HG03520 (cell line): ENCODE data around the gene PI4KA.
"Not testable (repeated sequence)": the region's sequence is repeated elsewhere in the genome, so short reads cannot be mapped to it uniquely, and the experiment has no call there.

Experiments used
- ATAC-seq: cut with Tn5 transposase; IDR thresholded peaks from one replicate; pipeline ENCODE4 v1.9.1; 2021; ENCODE audit warnings: mild to moderate bottlenecking, moderate library complexity; ENCODE audit not compliant: unreplicated experiment

The PI4KA gene

DNA sequence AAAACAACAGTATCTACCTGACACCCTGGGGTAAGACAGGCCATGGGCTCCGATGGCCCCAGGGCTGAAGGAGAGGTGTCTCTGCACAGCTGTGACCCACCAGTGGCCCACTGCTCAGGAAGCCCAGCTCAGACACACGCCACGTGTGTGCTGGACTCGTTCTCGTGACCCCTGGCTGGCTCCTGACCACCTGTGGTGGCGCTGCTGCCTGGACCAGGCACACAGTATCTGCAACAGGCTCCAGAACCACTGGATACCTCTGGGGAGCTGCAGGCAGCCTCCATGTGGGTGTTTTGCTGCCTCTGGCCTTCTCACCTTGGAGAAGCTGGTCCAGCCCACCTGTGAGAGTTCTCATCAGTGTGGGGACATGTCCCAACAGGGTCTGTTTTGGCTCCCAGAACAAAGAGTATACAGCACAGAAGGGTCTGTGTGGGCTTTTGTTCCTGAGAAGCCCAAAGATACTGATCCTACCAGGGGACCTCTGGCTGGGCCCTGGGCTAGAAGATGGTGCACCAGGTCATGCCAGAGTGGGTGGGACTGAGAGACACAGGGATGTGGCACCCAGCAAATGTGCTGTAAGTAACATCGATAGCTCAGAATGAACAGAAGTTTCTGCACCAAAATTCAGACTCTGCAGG is 106.4 kb downstream of the PI4KA start:
- ATAC-seq, result no peak

DNA sequence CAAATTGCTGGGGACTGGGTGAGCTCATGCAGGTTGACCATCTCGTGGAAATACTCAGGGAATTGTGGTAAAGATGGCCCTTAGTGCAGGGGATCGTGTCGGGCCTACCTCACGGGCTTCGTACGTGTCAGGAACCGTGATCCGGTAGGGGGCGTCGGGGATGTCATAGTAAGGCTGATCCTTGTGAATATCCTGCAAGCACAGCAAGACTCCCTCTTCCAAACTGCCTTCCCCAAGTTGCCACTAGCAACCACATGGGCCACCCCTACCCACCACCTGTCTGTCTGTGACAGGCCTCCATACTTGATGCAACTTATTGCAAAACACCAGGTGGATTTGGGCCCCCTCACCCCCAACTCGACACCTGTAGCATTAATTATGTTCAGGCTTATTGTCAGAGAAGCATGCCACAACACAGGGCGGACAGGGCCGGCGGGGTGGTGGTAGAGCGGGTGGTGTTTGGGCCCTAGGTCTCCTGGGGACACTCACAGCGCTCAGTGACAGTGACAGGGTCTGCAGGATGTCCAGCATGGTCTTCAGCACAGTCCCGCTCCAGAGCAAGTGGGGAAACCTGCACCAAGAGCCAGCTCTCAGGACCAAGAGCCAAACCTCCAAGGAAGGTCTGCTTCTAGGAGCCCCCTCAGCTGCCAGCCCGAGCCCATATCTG is 107.3 kb downstream of the PI4KA start:
- no peak for ATAC-seq

DNA sequence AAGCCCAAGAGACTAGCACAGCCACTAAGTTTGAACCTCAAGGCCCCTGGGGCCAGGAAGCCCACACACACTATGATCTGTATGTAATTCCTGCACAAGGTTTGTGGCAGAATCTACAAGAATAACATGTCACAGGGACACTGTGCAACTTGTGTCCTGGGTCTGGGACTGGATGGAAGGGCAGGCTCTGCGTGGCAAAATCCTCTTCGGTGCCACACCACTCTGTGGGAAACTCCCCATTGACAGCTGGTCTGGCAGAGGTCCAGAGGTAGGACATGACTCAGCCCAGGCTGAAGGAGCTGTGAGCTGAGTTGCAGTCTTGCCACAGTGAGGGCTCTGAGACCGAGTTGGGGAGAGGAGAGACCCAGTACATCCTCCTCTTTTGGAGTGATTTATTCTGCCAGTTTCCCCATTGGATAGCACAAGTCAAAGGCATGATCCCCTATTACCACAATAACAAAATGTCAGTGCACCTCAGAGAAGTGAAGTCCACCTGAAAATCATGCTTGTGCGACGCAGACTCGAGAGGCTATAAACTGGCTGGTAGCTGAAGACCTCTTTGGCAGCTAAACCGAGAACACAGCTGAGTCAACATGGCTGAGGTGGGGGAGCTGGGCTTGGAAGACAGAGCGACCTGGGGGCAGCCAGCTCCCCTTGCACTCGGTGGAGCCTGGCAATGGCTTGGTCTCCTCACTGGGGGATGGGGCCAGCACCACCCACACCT is 108.0 kb downstream of the PI4KA start:
- no peak for ATAC-seq

DNA sequence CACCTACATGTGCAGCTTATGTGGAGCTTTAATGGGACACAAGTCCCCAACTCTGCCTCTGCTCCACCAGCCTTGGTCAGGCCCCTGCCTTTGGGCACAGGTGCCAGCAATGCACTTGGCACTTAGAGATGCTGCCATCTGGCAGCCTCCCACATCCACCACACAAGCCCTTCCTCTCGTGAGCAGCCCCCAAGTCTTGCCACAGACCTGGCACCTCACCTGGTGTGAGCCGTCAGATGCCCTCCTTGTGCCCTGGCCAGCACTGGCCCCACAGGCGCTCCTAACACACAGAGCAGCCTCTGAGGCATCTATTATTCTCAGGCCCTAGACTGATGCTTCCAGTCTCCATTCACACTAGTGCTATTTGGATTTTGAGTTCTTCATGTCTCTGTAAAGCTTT is 109.2 kb downstream of the PI4KA start:
- ATAC-seq, result no peak

DNA sequence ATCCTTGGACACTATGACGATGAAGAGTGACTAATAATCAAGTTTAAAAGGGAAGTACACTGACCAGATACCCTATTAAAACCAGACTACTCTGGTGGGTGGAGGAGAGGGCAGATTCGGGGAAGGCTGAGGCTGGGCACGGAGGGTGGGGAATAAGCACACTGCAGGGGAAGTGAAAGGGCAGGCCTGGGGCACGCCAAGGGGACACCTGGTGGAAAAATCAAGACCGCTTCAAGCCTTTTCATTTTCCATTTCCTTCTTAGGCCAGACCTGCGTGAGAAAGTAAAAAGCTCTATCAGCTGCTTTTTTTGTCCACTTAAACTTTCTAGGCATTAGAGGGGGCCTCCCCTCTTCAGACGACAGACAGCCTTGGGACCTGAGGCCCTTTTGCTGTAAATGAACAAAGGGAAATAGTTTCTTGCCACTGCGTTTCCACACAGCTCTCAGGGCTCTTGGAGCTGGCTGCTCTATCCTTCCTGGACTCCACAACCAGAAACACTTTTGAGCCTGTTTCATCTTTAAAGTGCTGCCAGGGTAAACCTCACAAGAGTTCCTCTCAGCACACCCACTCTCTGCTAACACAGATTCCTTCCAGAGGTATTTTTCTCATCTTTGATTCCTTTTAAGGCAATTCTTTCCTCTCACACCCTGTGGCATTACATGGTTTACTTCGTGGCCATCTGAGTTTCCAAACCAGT is 109.7 kb downstream of the PI4KA start:
- ATAC-seq, result peak; percentile 70

DNA sequence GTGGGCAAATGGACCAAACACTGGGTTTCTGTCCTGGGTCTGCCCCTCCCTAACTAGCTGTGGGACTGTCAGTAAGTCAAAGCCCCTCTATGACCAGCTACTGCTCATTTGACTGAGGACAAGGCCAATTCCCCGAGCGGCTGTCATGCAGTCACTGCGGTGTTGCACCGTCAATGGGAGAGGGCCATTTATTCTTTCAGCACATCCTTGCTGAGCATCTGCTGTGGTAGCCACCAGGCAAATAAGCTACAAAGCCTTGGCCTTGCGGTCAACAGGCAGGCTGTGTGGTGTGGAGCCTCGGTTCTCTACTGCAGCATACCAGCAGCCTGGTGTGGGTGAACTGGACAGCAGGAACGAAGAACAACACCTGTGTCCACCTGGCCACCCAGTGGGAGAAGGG is 110.5 kb downstream of the PI4KA start:
- ATAC-seq, result no peak

DNA sequence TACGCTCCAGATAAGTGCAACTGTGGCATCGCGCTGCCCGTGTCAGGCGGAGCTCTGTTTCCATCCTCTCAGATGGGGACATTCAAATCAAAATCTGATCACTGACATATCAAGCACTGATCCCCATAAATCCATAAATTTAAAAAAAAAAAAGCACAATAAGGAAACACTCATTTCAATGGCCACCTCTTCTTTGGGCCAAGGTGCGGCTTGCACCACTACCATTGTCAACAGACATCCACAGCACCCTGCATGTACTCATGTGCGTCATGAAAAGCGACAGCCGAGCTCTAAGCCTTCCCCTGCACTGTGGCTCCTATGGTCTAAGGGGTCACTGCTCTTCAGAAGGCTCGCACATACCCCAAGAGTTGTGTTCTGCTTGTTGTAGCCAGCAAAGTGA is 111.4 kb downstream of the PI4KA start:
- no peak for ATAC-seq

DNA sequence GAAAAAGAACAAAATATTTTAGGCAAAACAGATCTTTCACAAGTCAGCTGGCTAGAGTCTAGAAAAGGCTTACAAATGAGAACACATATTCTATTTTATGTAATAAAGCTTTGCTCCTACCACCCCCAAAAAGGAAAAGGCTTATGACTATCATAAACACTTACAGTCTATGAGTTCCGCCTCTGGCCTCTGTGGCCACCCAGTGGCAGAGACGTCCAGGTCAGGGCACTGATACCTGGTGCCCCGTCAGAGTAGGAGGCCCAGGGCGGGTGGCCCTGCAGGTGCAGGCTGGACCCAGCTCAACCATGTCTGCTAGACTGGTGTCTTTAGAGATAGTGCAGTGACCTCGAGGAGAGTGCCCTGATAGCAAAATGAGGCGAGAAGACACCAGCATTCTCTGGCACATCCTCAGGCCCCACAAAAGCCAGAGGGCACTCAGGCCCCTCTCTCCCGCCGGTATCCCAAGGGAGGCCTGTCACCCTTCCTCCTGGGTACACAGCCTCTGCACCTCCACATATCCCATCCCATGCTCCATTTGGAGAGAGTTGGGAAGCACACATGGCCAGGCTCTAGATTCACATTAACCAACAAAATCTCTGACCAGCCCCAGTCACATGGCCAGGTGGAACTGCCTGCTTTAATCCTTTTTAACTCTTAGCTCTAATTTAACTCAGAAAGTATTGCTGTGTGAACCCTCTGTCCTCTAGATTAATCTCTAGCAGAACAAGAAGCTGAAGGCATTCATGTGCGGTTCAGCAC is 112.0 kb downstream of the PI4KA start:
- ATAC-seq, result no peak

DNA sequence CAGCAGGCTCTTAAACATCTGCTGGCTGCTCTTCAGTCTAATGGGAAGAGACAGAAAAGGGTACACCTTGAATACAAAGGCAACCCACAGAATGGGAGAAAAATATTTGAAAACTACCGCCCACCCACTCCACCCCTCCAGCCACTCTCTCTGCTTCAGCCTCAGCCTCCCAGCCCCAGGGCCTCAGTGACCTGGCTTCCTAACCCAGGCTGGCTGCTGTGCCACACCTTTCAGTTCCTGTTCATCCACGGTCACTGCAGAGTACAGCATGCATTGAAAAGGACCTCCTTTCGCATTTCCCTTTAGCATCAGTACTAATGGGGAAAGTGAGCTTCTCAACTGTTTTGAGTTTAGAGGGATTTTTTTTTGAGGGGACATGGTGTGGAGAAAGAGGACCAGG is 113.5 kb downstream of the PI4KA start:
- no peak for ATAC-seq

DNA sequence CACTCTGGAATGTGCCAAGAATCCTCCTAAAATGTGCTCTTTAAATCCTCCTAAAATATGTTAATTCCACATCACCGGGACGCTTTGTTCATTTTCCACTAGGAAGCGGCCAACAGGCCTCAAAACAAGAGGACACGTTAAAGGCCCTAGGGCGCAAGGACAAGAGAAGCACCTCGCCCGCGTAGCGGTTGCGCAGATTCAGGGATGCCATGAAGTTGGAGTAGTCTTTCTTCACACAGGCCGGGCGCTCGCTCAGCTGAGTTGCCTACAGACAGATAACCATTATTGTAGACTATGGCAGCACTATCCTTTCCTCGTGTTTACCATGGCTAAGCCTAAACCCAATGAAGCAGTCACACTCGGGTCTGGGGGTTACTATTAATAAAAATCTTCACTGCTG is 114.2 kb downstream of the PI4KA start:
- ATAC-seq, result no peak

DNA sequence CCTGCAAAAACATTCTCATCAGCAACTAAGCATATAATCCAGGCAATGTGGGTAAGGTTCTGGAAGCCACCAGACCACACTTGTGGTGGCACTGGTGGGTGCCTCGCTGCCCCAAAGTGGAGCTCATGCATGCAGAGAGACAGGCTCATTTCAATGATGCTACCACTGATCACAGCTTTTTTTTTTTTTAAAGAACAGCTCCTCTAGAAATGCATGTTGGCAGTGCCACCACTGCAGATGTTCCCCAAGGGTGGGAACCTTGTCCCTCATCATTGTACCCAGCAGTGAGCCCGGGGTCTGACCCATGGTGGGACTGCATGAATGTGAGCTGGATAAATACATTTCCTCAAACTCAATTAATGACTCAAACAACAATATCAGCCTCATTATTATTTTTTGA is 115.8 kb downstream of the PI4KA start:
- no peak for ATAC-seq

DNA sequence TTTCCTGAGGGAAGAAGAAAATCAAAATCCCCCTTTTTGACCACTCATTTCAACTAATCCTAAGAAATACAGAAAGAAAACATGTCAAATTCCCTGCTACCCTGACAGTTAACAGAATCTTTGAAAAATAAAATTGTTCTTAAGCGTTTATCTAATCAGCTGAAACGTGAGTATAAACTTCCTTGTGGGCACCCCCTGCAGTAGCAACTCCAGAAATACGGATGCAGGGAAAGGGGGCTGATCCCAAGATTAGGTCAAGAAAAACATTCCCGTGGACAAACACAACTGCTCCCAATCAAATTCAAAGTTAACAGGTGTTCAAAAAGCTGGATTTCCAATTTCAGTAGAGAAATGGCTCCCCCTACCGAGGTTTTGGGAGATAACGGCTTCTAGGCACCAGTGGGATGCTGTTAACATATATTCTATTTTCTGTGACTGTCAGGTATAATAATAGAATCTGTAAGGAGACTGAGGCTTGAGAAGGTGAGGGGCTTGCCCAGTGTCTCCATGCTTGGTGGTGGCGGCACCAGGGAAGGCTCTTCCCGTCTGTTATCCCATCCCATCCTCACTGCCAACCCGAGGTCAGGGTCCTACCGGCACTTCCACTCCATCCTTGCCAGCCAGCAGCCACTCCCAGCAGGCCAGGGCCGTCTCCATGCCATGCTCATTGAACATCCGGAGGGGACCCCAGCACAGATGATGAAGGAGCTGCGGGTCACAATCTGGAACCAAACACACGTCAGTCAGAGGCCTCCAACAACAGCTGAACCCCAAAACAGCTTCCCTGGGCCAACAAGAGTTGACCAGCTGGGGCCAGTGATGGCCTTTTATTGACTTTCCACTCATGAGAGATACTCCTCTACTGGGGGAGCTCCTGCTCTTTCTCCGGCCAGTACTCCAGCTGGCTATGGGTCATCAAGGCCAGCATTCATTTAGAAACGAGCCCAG is 116.7 kb downstream of the PI4KA start:
- no peak for ATAC-seq

DNA sequence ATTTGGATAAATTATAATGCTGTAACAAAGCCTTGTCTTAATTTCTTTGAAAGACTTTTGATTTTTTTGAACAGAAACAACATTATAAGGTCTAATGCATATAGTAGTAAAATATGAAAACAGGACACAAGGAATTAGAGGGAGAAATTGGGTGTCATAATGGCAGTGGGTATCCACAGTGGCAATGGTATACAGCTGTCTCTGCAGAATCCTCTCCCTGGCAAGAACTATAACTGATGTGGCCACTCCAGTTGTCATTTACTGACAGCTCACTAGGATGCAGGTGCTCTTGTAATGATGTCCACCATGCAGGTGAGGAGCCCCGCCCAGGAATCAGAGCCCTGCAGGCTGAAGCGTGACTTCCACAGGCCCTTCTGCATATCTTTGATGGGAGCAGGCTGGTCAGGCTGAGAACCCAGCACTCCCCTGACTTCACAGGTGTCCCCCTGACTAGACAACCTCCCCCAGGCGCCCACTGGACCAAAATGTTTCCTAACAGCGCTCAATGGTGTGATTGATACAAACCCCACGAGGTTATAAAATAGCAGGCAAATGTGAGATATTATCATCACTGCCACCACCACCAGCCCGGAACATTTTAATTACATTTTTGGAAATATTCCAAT is 117.5 kb downstream of the PI4KA start:
- no peak for ATAC-seq

DNA sequence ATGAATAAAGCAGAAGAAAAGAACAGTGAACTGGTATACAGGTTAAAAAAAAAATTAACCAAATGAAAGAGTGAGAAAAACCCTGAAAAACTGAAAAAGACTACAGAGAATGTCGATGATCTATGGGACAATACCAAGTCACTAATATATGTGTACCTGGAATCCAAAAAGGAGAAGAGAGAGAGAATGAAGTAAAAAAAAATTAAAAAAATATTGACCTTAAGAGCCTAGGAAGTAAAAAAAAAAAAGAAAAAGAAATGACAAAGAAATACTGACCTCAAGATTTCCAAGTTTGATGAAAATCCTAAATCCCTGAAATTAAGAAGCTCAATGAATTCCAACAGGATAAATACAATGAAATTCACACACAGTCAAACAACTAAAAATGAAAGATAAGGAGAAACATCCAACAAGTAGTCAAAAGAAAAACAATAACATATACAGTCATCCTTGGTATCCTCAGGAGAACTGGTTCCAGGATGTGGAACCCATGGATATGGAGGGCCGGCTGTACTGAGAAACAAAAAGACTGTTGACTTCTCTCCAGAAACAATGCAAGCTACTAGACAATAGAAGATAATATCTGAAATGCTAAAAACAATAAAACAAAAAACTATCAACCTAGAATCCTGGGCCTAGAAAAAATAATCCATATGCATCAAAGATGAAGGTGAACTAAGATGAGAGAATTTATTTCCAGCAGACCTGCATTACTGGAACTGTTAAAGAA is 118.2 kb downstream of the PI4KA start:
- ATAC-seq, result no peak

DNA sequence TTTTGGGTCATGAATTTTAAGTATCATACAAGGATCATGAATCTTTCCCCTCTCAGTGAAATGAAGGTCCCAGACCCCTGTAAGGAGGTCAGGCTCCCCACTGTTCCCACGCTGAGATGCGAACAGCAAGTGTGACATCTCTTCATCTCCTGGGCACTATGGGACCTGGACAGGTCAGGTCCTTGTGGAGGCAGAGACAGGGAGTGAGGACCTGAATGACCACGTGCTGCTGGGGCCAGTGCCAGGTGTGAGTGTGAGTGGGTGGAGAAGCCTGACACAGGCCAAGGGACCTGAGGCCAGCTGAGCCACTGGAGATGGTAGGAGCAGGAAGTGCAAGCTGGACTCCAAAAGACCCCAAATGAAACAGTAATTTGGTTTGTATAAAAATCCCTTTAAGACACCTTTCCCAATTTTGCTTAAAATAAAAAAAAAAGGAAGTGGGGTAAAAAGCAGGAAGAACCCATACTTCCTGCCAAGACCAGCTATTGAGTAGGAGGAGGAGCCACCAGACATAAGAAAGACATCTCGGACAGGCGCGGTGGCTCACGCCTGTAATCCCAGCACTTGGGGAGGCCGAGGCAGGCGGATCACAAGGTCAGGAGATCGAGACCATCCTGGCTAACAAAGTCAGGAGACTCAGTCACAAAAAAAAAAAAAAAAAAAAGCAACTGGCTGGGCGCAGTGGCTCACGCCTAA is 120.1 kb downstream of the PI4KA start:
- ATAC-seq, result no peak

DNA sequence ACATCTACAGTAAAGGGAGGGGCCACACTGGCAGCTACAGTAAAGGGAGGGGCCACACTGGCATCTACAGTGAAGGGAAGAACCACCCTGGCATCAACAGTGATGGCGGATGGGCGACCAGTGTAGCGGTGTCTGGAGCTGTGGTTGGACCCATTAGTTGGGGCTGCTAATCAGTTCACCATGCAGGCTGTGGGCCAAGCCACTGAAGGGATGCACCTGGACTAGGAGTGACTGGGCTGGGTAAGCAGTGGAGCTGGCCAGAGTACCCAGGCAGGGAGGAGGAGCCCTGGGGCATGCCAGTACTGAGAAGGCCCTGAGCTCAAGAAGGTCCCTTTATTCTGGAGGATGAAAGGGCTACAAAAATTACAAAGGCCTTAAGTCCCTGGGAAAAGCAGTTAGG is 121.7 kb downstream of the PI4KA start:
- not testable (repeated sequence) for ATAC-seq

DNA sequence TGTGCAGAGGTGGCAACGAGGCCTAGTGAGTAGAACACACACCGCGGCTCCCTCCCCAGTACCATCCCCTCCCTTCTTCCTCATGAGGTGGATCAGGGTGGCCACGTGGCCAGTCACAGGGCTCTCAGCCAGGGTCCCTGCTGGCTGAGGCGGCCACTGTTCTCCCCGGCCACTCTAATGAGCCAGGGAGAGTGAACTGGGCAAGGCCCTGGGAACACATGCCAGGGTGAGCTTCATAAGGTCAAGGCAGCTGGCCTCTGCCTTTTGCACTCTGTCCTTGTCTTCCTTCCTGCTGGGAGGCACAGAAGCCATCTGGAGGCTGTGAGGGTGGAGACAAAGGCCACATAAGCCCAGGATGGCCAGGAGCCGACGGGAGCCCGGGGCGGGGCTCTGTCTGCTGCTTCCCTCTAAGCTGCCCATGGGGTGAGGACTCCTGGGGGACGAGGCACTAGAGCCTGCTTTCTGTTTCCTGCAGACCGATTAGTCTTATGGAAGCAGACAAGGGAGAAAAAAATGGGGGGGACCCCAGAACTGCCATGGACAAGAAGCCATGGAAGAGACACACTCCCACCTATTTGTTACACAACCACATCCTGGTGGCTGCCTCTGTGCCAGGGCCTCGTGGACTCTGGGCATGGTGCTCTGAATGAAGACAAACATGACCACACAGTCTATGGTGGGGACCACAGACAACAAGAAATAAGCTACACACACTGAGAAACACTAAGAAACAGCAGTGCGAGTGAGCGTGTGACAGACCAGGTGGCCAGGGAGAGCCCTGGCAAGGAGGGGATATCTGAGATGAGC is 123.1 kb downstream of the PI4KA start:
- ATAC-seq, result not testable (repeated sequence)
